ENCODE results near the gene GPR135. TPM values are rescaled to one million over a fixed set of nuclear protein-coding genes. Genes with fewer than 3 reads are reported as not detected.

The GPR135 gene
- polyA plus RNA-seq, 3 donors = 0.05 to 0.69 TPM; not detected in 1

- Histone ChIP-seq H3K4me3 (replicated peaks in 1 of 3; ENCODE audit: low read depth in 2 of 3, low read length in 3 of 3) (no peak overlapping the region), H4K20me1 (ENCODE audit: insufficient read depth, low read length) (no peaks in the 10 kb centered on the region), H3K79me2 (ENCODE audit: insufficient read depth, low read length) (no peaks in the 10 kb centered on the region), H3K27me3 (ENCODE audit: control insufficient read depth in 2 of 2, insufficient read depth in 2 of 2, low read length in 2 of 2) (no peaks in the 10 kb centered on the region), H3K4me1 (ENCODE audit: control insufficient read depth in 1 of 2, insufficient read depth in 2 of 2, low read length in 2 of 2) (no peaks in the 10 kb centered on the region), H3K27ac (ENCODE audit: low read depth in 1 of 2, low read length in 2 of 2) (no peak overlapping the region), H3K9me3 (replicated peaks in 1 of 2; ENCODE audit: control insufficient read depth in 1 of 2, insufficient read depth in 1 of 2, low read length in 2 of 2) (no peaks in the 10 kb centered on the region), H2AFZ (ENCODE audit: insufficient read depth, low read depth, low read length, poor library complexity, severe bottlenecking) (no peak overlapping the region), H3K36me3 (replicated peaks in 1 of 2; ENCODE audit: control insufficient read depth in 1 of 2, insufficient read depth in 2 of 2, low read length in 2 of 2) (peaks cover 6 to 14% of the 10 kb centered on the region in 2 donors), H3K4me2 (replicated peaks; ENCODE audit: extremely low read depth, low read length, poor library complexity, severe bottlenecking) (no peak overlapping the region), H3K9ac (ENCODE audit: insufficient read depth, low read length, poor library complexity, severe bottlenecking) (no peak overlapping the region)
- Mint-ChIP-seq H3K36me3 (peaks cover 6% of the 10 kb centered on the region in 2 donors), H3K9me3 (peaks cover 0 to 7% (median under 1%) of the 10 kb centered on the region in 7 donors), H3K4me1 (no peaks in the 10 kb centered on the region), H3K27me3 (ENCODE audit: low read depth in 3 of 3) (peaks cover 0 to 2% (median 1%) of the 10 kb centered on the region in 3 donors), H3K4me3 (no peak overlapping the region), H3K27ac (no peak overlapping the region)
- 92% methylated on average over 2 of the region's 3 CpGs for WGBS (ENCODE audit: insufficient coverage)
- no peak for TF ChIP-seq CTCF (IDR thresholded peaks at IDR 0.05)
- DNase-seq = no peak
- intact Hi-C loops (cut with micrococcal nuclease) = loop anchor here in 1 of 2 donors (5.0 kb wide), 1 partner anchor 68 kb away; the partner anchor contains the start of gene CCDC175
Measured at GRCh38 chr14:59509101-59509500, 43.9 kb upstream of the GPR135 start.

DNA sequence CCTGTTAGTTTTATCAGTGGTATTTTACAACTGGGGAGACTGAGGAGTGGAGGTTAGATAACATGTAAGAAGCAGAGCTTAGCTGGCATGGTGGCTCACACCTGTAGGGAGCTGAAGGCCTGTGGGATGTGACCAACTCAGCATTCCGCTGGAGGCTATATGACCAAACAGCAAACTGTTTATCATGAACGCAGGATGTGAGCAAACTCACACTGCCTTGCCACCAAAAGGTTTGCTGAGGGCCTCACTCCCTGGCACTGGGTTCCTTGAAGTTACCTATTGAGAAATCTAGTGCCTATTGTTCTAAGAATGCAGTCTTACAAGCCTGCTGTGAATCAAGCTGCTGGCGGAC is 42.5 kb upstream of the GPR135 start:
- Histone ChIP-seq H3K36me3 (replicated peaks in 1 of 2; ENCODE audit: control insufficient read depth in 1 of 2, insufficient read depth in 2 of 2, low read length in 2 of 2) (peaks cover 18 to 28% of the 10 kb centered on the region in 2 donors), H3K4me1 (ENCODE audit: control insufficient read depth in 1 of 2, insufficient read depth in 2 of 2, low read length in 2 of 2) (no peaks in the 10 kb centered on the region), H2AFZ (ENCODE audit: insufficient read depth, low read depth, low read length, poor library complexity, severe bottlenecking) (no peak overlapping the region), H3K9ac (ENCODE audit: insufficient read depth, low read length, poor library complexity, severe bottlenecking) (no peak overlapping the region), H3K27ac (ENCODE audit: low read depth in 1 of 2, low read length in 2 of 2) (no peak overlapping the region), H3K27me3 (ENCODE audit: control insufficient read depth in 2 of 2, insufficient read depth in 2 of 2, low read length in 2 of 2) (no peaks in the 10 kb centered on the region), H3K9me3 (replicated peaks in 1 of 2; ENCODE audit: control insufficient read depth in 1 of 2, insufficient read depth in 1 of 2, low read length in 2 of 2) (no peaks in the 10 kb centered on the region), H3K4me3 (replicated peaks in 1 of 3; ENCODE audit: low read depth in 2 of 3, low read length in 3 of 3) (no peak overlapping the region), H3K79me2 (ENCODE audit: insufficient read depth, low read length) (no peaks in the 10 kb centered on the region), H3K4me2 (replicated peaks; ENCODE audit: extremely low read depth, low read length, poor library complexity, severe bottlenecking) (no peak overlapping the region), H4K20me1 (ENCODE audit: insufficient read depth, low read length) (no peaks in the 10 kb centered on the region)
- Mint-ChIP-seq H3K27me3 (ENCODE audit: low read depth in 3 of 3) (peaks cover 0 to 2% (median 1%) of the 10 kb centered on the region in 3 donors), H3K4me1 (no peaks in the 10 kb centered on the region), H3K27ac (no peak overlapping the region), H3K9me3 (no peaks in the 10 kb centered on the region), H3K36me3 (peaks cover 14 to 17% of the 10 kb centered on the region in 2 donors), H3K4me3 (no peak overlapping the region)
- no peak for TF ChIP-seq CTCF (IDR thresholded peaks at IDR 0.05)
- intact Hi-C loops (cut with micrococcal nuclease) = loop anchor here in 1 of 2 donors (5.0 kb wide), 1 partner anchor 70 kb away; the partner anchor contains the start of gene CCDC175
- DNase-seq = no peak
- 100% methylated on average over 2 of the region's 3 CpGs for WGBS (ENCODE audit: insufficient coverage)

Measured in CD14-positive monocyte (primary cell).